ENCODE measurements around the gene DLG2. TPM values are rescaled to one million over a fixed set of nuclear protein-coding genes. Genes with fewer than 3 reads are reported as not detected.

Gene DLG2
- total RNA-seq, 1 donor from 2014 or later, result 7.2 TPM

GRCh38 chr11:85096939-85097338 lies 530.2 kb downstream of the DLG2 start:
- no peak overlapping the region for H3K4me3 ChIP-seq
- H3K27me3 ChIP-seq (ENCODE audit: low read depth), result no peaks in the 10 kb centered on the region
- H3K36me3 ChIP-seq, result no peaks in the 10 kb centered on the region
- ATAC-seq (no peak), DNase-seq (no peak)
- intact Hi-C loops (cut with DNase I), result no loop called here
- no peaks in the 10 kb centered on the region for H3K4me1 ChIP-seq
- TF ChIP-seq, protein P1, sequence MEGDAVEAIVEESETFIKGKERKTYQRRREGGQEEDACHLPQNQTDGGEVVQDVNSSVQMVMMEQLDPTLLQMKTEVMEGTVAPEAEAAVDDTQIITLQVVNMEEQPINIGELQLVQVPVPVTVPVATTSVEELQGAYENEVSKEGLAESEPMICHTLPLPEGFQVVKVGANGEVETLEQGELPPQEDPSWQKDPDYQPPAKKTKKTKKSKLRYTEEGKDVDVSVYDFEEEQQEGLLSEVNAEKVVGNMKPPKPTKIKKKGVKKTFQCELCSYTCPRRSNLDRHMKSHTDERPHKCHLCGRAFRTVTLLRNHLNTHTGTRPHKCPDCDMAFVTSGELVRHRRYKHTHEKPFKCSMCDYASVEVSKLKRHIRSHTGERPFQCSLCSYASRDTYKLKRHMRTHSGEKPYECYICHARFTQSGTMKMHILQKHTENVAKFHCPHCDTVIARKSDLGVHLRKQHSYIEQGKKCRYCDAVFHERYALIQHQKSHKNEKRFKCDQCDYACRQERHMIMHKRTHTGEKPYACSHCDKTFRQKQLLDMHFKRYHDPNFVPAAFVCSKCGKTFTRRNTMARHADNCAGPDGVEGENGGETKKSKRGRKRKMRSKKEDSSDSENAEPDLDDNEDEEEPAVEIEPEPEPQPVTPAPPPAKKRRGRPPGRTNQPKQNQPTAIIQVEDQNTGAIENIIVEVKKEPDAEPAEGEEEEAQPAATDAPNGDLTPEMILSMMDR (IDR thresholded peaks at IDR 0.05), result no peak
- no peaks in the 10 kb centered on the region for H3K9me3 ChIP-seq
- no peak overlapping the region for H3K27ac ChIP-seq

DNA sequence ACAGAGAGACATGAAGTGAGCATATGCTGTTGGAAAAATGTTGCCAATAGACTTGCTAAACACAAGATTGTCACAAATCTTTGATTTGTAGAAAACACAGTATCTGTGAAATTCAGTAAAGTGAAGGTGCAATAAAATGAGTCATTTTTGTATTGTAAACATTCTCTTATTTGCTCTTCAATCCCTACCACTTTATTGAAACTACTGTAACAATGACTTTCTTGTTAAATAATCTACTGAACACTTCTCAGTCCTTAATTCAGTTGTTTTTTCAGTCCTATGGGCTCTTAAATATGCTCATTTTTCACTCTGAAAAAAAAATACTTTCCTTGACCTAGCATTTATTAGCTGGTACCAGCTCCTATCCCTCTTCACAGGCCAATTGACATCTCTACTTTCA lies 531.9 kb downstream of the DLG2 start:
- intact Hi-C loops (cut with DNase I), result no loop called here
- Histone ChIP-seq H3K4me3 (no peak overlapping the region), H3K36me3 (no peaks in the 10 kb centered on the region), H3K9me3 (no peaks in the 10 kb centered on the region), H3K27me3 (ENCODE audit: low read depth) (no peaks in the 10 kb centered on the region), H3K27ac (no peak overlapping the region), H3K4me1 (no peaks in the 10 kb centered on the region)
- ATAC-seq, result no peak
- TF ChIP-seq, protein P1 (IDR thresholded peaks at IDR 0.05), result no peak
- DNase-seq, result no peak

GRCh38 chr11:85094795-85095194 lies 532.3 kb downstream of the DLG2 start:
- H3K4me3 ChIP-seq, result no peak overlapping the region
- no peak overlapping the region for H3K27ac ChIP-seq
- TF ChIP-seq, protein P1 (IDR thresholded peaks at IDR 0.05), result no peak
- DNase-seq (no peak), ATAC-seq (no peak)
- no peaks in the 10 kb centered on the region for H3K27me3 ChIP-seq (ENCODE audit: low read depth)
- intact Hi-C loops (cut with DNase I), result no loop called here
- H3K36me3 ChIP-seq, result no peaks in the 10 kb centered on the region
- H3K9me3 ChIP-seq, result no peaks in the 10 kb centered on the region
- no peaks in the 10 kb centered on the region for H3K4me1 ChIP-seq

- intact Hi-C loops (cut with DNase I), result no loop called here
- TF ChIP-seq, protein P1 (IDR thresholded peaks at IDR 0.05), result no peak
- H3K4me1 ChIP-seq, result no peaks in the 10 kb centered on the region
These were observed 537.5 kb downstream of the DLG2 start for GRCh38 chr11:85089654-85090053.

DNA sequence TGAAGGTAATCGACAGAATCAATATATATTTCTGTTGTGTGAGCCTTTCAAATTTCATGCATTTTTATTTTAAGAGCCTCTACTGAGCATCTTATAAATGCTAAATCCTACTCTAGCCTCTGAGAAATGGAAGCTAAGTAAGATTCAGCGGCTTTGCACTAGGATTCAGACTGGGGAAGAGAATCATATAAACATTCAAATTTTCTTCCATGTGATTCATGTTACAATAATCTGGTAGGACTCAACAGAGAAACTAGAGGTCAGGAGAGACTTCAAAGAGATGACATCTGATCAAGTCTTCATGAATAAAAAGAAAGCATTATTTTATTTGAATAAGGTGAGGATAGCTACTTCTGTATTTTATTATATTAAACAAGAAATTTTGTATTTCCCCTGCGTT lies 538.9 kb downstream of the DLG2 start:
- H3K27me3 ChIP-seq (ENCODE audit: low read depth), result no peaks in the 10 kb centered on the region
- TF ChIP-seq, protein P1 (IDR thresholded peaks at IDR 0.05), result no peak
- H3K4me3 ChIP-seq, result no peak overlapping the region
- H3K27ac ChIP-seq, result no peak overlapping the region
- H3K36me3 ChIP-seq, result no peaks in the 10 kb centered on the region
- intact Hi-C loops (cut with DNase I), result no loop called here
- no peaks in the 10 kb centered on the region for H3K4me1 ChIP-seq
- H3K9me3 ChIP-seq, result no peaks in the 10 kb centered on the region
- ATAC-seq (no peak), DNase-seq (no peak)

More at GRCh38 chr11:85089654-85090053, 537.5 kb downstream of the DLG2 start:
- Histone ChIP-seq H3K27me3 (ENCODE audit: low read depth) (no peaks in the 10 kb centered on the region), H3K36me3 (no peaks in the 10 kb centered on the region), H3K27ac (no peak overlapping the region), H3K9me3 (no peaks in the 10 kb centered on the region), H3K4me3 (no peak overlapping the region)
- ATAC-seq, result no peak
- no peak for DNase-seq
